T47D (cell line): ENCODE data around the gene LARGE1.

ENCODE experiments used
- DNase-seq, 2 experiments: peaks; one replicate each; pipeline versions ENCODE4 v3.0.0 to v3.0.0-alpha.2; 2011 to 2012; ENCODE audit warnings: low read depth in 1 of 2, low spot score in 1 of 2
- JUND ChIP-seq: IDR thresholded peaks from 2 replicates; pipeline ENCODE4 v1.6.1; 2012; ENCODE audit warnings: low read depth
- in situ Hi-C: cut with HindIII; loops from 2 replicates; pipeline ENCODE4 v1.10.0; 2016; ENCODE audit warnings: low sequenced_read_pairs, low pct_unique_long_range_greater_than_20kb

The LARGE1 gene

DNA sequence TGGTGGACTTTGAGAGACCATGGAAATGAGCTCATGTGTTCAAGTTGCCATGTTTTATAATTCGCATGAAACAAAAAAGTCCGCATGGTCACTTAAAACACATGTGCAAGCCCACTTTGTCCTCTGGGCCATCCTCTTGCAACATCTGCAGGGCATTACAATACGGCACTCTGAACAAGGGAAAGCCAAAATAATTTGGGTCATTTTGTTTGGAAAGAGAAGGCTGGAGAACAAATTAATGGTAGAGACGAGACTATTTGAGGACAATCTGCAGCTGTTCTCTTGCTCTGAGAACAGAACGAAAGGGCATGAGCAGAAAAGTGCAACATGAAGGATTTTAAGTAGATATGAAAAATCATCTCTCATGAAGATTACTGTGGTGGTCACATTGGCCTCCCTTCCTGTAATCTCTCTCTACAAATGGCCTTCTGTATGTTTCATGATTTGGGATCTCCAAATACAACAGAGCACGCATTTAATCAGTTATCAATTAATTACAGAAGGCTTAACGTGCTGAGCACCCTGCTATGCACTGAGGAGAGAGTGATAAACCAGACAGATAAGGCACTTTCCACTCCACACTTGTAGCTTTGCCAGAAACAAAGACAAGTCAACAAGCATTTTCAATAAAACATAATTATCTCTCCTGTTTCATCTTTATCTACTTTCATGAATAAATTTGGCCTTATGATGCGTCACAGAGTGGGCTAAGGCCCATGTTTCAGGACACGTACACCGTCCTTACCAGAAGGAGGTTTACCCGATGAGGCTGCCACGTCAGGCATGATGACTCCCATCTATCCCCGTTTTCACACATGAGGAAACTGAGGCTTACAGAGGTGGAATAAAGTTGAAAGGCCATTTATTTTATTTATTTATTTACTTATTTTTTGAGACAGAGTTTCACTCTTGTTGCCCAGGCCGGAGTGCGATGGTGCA lies 384.1 kb downstream of the LARGE1 start:
- in situ Hi-C loops = no loop called here
- DNase-seq = no peak
- no peak for TF ChIP-seq JUND

DNA sequence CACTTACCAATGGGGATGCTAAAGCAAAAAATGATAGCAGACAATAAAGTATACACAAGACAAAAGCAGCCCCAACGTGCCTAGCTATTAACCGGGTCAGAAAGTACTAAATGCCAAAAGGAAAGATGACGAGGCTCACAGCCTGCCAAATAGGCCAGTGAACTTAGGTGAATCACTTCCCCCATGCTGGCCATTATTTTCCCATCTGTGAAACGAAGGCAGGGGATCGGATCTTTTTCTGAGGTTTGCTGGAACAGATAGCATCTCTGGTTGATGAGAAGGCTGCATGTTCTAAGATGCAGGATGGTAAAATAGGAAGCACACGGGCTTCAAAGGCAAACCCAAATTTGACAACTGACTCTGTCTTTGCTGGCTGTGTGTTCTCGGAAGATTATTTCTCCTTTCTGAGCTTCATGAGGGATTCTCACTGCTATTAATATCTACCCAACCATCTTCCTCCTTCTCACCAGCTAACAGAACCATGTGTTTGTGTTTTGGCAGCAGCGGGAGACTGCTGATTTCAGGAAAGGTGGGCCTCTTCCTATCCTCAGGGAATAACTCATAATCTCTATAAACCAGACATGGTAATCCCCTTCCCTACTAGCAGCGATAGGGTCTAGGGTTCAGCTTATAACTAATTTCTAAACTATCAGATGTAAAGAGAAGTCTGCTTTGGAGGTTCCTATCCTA lies 390.7 kb downstream of the LARGE1 start:
- DNase-seq = no peak
- TF ChIP-seq JUND = no peak
- in situ Hi-C loops = no loop called here

DNA sequence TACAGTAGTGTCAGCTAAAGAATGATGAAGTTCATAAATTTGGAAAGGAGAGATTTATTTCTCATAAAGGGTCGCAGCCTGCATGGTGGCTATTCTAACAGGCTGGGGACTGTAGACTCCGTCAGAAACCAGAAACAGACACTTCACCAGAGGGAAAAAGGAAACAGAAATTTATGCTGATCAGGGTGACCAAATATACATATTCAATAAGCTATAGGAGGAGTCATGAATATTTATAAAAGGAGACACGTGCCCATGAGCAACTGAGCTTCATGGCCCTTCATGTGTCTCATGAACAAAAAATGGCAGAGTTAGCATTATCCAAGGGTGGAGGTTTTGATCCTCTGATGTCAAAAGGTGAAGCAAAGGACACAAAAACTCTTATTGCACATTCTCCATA lies 392.1 kb downstream of the LARGE1 start:
- no peak for TF ChIP-seq JUND
- no peak for DNase-seq
- in situ Hi-C loops = no loop called here

DNA sequence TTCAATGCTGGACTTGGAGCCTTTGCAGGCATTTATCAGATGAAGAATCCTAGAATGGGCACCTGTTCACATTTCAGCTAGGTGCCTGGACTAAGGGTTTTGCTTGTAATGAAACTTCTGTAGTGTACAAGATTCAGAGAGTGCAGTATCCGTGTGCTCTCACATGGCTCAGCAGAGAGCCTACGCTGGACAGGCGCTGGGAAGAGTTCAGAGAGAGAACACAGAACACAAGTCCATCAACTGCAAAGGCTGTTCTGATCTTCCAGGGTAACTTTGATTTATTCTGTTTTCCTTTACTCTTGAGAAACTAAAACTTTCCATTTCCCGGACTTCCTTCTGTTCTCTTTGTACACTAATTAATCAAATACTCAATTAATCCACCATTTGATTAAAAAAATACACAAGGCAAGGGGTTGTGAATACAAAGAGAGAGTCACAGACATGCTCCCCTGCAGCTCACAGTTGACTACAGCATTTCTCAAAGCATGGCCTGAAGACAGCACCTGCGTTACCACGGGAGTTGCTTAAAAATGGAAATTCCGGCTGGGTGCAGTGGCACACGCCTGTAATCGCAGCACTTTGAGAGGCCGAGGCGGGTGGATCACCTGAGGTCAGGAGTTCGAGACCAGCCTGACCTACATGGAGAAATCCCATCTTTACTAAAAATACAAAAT lies 393.7 kb downstream of the LARGE1 start:
- TF ChIP-seq JUND = no peak
- in situ Hi-C loops = no loop called here
- no peak for DNase-seq

DNA sequence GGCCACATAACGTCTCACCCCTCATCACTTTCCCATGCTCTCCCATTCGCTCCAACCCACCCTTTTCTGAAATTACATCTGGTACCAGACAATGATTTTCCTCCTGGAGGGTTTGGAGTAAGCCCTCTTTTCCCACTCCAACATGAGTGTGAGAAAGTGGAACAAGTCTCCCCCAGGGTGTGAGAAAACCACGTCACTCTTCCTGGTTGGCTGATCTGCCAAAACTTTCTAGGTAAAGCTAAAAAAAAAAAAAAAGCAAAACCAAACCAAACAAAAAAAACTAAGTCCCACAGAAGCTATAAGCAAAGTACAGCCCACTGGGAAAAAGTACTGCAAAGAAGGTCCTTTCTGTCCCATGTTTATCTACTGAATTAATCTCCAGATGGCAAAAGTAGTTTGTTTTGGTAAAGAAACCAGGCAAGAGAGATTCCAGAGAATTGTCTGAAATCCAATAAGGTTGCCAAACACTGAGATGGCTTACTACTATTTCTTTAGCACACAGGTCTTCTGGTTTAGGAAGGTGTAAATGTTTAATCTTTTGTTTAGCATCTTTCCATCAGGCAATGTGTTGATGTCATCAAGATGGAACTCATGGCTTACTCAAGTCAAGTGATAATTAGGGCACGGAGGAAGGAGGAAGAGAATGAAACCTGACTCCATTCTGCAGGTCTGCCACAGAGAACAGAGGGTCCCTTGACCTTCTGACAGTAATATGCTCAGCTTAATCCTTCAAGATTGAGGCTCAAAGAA lies 395.6 kb downstream of the LARGE1 start:
- no peak for DNase-seq
- in situ Hi-C loops = no loop called here
- TF ChIP-seq JUND = no peak

GRCh38 chr22:33521879-33522665 lies 398.2 kb downstream of the LARGE1 start:
- in situ Hi-C loops = no loop called here
- no peak for DNase-seq
- no peak for TF ChIP-seq JUND

DNA sequence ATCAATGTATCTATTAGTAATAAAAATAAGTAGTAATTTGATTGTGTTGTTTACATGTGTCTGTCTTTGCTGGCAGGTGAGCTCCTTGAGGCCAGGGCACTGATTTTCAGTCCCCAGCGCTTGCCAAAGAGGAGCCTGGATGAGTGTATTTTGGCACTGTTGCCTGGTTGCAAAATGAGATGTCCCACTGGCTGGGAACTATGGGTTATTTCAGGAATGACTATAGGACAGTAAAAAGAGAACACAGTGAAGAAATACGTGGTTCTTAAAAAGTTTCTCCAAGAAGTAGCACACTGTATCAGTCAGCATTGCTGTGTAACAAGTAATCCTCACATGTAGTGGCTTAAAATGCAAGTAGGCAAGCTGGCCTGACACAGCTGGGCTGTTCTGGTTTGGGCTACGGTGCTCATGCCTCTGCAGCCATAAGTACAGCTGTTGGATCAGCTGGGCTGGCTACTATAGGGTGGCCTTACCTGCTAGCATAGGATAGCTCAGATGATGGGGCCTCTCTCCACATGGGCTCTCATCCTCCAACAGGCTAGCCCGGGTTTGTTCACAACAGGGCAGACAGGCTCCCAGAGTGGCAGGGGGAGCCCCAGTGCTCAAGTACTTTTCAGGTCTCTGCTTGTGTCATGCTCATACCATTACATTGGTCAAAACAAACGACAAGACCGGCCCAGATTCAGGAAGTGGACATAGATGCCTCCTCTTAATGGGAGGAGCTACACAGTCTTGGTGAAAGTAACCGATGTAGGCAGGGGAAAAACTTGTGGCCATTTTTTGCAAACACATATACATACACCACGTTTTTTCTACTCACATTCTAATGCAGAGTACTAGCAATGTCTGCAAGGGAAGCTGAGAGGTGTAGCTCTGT lies 399.1 kb downstream of the LARGE1 start:
- in situ Hi-C loops = no loop called here
- DNase-seq = no peak
- TF ChIP-seq JUND = no peak

- in situ Hi-C loops = no loop called here
- TF ChIP-seq JUND = no peak
Measured at GRCh38 chr22:33519974-33520903, 400.0 kb downstream of the LARGE1 start.

DNA sequence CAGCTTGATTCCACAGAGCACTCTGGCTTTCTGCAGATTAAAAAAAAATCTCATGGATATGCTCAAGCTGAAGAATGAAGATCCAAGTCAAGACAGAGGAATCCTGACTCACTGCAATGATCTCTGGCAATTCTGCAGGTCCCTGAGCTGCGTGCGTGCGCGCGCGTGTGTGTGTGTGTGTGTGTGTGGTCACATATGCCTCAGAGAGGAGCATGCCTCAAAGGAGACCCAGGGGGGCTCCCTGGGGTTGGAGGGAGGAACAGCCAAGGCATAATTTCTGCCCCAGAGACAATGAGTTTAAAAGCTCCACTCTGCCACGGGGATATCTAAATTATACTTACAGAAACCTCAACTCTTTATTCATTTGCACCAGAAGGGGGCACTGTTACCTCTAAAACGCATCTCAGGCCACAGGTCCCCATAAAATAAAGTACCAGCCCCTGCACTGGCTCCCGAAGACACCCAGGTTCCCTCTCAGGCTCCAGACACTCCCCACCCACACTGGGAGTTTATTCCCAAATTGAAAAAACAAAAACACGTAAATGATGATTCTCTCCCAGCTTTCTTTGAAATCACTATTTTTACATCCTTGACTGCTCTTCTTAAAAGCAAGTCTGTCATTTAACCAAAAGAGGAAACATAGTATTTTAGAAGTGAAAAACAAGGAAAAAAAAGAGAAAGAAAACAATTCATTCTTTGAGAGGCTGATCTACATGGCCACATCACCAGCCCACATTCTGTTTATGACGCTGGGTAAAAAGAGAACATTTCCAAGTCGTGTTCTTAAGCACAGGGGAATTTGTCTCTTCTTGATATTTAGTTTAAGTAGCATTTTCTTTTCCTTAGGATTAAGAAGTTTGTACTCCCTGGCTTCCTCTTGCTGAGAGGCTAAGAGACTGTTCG lies 401.0 kb downstream of the LARGE1 start:
- no peak for TF ChIP-seq JUND
- in situ Hi-C loops = no loop called here
- DNase-seq = peak; percentile 13 to 57

More at GRCh38 chr22:33519974-33520903, 400.0 kb downstream of the LARGE1 start:
- DNase-seq = no peak
